Activated CD4-positive, alpha-beta T cell treated with anti-CD3 and anti-CD28 coated beads, Interleukin-2, Interleukin-4, amounts not matched to agents 100 ng/mL and 50 ng/mL, durations not matched to agents 16 hours and 8 hours (primary cell): ENCODE measurements around the gene MPND.

Experiments used
- DNase-seq: peaks from one replicate; pipeline ENCODE4 v3.0.0-alpha.2; 2020; ENCODE audit warnings: low spot score

MPND gene

GRCh38 chr19:4379383-4380253 is 36.3 kb downstream of the MPND start:
- no peak for DNase-seq

DNA sequence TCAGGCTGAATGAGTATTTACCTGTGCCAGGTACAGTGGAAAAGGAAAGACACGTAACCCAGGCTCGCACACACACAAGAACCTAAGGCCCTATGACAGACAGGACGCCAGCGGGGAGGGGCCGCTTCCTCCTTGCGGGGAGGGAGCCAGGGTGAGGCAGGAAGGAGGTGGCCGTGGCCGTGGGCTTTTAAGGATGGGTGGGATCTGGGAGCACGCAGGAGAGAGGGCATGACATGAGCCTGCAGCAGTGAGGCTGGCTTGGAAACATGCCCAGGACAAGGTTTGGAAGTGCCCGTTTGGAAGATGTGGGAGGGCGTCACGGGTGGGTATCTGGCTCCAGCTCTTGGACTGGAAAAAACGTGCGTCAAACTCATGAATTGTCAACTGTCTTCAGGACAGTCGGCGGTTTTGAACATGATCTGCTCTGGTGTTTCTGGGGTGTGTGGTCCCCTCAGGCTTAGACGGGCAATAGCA is 36.9 kb downstream of the MPND start:
- DNase-seq: peak; percentile 52

DNA sequence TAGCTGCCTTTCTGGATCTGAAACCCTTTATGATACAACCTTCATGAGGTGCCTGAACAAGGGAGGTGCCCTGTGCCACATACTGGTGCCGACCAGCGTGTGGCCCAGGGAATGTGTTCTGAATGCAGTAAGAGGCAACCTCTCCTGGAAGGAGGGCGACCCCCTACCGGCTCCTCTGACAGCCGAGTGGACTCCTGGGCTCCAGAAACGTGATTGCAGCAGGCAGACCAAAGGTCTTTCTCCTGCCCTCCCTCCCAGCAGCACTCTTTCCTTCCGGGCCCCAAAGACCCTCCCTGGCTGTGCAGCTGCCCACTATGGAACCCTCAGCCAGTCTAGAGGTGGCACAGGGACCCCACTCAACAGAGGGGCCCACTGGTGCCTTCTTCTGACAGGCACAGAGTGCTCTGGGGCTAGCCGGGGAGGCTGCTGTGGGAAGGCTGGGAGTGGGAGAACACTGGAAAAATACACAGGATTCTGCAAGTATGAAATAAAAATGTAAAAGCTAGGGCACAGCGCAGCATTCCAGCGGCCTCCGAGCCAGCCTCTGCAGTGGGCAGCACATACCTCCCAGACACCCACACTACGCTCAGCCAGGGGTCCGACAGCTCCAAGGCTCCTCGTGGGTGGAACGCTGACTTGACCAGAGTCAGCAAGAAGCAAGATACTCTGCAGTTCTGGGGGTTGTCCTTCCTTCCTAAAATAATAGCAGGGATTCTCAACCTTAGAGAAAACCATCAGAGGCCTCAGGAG is 42.1 kb downstream of the MPND start:
- DNase-seq: no peak

DNA sequence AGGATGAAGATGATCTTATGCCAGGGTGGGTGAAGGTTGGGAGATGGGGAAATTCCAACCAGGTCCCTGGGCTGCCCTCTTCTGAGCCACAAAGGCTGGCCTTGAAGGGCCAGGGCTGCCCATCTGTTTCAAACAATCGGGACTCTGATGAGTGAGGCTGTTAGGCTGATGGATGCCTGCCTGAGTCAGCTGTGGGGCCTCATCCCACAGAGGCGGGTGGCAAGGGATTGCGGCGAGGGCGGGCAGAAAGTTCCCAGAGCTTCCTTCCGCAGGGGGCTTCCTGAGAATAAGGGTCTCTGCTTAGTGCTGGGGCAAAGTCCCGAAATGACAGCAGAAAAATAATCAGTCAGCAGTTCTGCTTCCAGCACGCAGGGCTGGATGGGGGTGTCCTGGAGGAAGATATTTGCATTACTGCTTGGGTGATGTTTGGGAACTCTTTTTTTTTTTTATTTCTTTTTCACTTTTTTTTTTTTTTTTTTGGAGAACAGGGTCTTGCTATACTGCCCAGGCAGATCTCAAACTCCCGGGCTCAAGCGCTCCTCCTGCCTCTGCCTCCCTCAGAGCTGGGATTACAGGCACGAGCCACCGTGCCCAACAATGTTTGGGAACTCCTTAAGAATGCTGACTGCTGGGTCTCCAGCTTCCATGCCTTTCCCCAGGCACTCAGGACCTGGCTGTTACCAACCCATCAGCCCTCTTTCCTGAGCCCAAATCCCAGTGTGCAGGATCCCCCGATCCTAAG is 42.9 kb downstream of the MPND start:
- no peak for DNase-seq

- DNase-seq: no peak
Observed at GRCh38 chr19:4388337-4389063, 45.1 kb downstream of the MPND start.

GRCh38 chr19:4389064-4389375 is 45.7 kb downstream of the MPND start:
- DNase-seq: no peak

DNA sequence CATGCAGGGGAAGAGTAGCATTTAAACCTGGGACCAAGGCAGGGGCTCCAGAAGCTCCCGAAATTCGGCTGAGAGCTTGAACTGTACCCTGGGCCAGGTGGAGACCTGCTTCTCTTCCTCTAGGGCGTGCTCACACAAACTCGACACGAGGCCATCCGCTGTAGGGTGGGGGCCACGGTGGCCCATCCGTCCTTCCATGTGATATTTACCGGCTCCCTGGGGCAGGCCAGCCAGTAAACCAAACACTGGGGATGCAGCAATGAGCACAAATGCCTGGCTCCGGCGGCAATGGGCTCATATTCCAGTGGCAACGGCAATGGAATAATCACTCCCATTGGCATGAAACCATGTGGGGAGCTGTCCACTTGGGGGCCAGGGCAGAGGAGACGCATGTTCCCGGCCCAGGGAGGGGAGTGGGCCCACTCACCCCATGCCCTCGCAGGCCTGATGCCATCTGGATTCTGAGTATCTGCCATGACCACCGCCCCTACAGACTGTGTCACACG is 46.2 kb downstream of the MPND start:
- no peak for DNase-seq

DNA sequence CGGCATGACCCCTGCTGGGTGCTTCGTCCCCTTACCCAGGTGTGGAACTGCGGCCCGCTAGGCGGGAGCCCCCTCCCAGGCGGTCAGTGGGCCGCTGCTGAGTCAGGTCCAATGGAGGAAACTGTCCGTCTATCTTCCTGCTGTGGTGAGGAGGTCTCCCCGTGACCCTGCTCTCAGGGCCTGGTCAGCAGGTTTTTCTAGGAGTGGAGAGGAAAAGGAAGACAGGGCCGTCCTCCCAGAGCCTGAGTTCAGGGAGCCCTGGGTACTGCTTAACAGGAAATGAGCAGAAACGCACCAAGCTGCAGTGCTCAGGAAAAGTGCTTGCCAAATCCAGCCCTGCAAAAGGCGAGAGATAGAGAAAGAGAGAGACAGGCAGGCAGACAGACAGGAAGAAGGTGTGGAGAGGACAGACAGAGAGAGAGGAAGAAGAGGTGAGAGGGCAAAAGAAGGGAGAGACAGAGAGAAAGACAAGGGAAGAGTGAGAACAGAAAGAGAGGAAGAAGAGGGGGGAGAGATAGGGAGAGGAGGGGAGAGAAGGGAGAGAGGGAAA is 46.7 kb downstream of the MPND start:
- DNase-seq: no peak

DNA sequence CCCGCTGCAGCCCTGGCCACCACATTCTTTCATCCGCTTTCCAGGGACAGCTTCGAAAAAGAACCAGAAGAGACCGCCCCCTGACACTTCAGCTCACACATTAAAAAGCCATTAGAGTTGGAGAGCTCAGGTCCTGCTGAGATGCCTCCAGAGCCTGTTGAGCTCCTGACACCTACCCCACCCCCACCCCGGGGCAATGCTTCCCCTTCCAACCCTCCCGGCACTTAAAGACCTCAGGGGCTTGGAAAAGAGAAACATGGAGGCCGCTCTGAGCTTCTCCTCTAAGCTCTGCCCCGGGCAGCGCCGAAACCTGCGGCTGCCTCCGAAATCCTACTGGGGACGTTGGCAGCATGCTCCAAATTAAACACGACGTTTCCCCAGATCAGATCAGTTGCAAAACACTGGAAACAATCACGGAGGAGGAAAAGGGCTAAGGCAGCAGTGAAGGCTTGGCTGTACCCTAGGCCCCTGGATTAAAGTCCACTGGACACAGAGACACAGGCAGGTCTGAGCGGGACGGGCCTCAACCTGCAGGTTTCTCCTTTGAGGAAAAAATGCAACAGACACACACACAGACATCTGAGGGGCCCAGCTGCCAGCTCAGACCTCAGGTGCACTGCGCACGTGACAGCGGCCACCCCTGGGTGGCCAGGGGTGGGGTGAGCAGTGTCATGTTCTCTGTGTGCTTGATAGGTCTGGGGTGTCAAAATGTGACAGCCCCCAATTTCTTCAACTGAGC is 47.4 kb downstream of the MPND start:
- DNase-seq: no peak

GRCh38 chr19:4391306-4391693 is 47.9 kb downstream of the MPND start:
- DNase-seq: no peak

GRCh38 chr19:4391701-4392483 is 48.5 kb downstream of the MPND start:
- DNase-seq: no peak

- DNase-seq: no peak
Observed at GRCh38 chr19:4393947-4394590, 50.7 kb downstream of the MPND start.

GRCh38 chr19:4396949-4397783 is 53.8 kb downstream of the MPND start:
- no peak for DNase-seq

DNA sequence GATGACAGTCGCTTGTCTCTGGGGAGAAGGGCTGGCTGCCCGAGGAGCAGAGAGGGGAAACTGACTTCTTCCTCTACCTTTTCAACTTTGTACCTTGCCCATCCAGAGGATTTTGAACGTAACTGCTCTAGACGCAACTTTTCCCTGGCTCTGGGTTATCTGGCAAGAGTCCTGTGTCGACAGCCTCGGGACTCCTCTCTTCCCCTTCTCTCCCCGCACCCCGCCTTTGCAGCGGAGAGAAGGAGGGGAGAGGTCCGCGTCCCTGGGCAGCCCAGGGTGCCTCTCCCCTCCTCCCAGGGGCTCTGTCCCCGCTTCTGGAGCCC is 56.4 kb downstream of the MPND start:
- DNase-seq: no peak

- peak; percentile 90 for DNase-seq
Observed at GRCh38 chr19:4400135-4400936, 57.0 kb downstream of the MPND start, which contains the start of gene SH3GL1. Gene SH3GL1, minus strand, starts transcription at chr19:4400547. Its CDS starts 179 bp downstream, at chr19:4400368.

DNA sequence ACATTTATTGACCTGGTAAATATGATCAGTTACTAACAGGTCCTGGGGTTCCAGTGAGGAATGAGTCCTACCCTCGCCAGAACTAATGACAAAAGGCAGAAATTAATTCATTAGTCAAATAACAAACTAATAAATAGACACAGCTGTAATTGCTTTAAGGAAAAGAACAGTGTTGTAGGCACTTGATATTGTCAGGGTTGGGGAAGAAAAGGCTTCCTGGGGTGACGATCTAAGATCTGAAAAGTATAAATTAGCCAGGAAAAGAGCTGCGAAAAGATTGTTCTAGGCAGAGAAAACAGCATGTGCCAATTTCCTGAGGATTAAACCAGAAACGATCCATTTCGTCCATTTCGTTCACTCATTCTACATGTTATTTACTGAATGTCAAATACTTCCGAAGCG is 58.4 kb downstream of the MPND start:
- DNase-seq: no peak

GRCh38 chr19:4402171-4403004 is 59.0 kb downstream of the MPND start, which contains the start of gene CHAF1A:
Gene CHAF1A, plus strand, starts transcription at chr19:4402640. Its CDS starts 123 bp downstream, at chr19:4402763.
- DNase-seq: peak; percentile 100
